GM21360 (cell line): ENCODE data around the gene TGDS.
A peak's percentile ranks its signal among the peaks of the same experiment; 100 is the strongest.

ENCODE experiments used
- ATAC-seq: cut with Tn5 transposase; IDR thresholded peaks from one replicate; pipeline ENCODE4 v1.9.1; 2021; ENCODE audit warnings: mild to moderate bottlenecking, moderate library complexity; ENCODE audit not compliant: unreplicated experiment

Gene TGDS

GRCh38 chr13:94601446-94602431 is 5.8 kb upstream of the TGDS start, which contains the start of gene GPR180:
GPR180 (plus strand) TSS chr13:94601857; CDS start chr13:94601928, 71 bp downstream.
- peak; percentile 99 for ATAC-seq

- ATAC-seq = no peak
Observed at GRCh38 chr13:94599877-94600276, 3.9 kb upstream of the TGDS start.

- no peak for ATAC-seq
Observed at GRCh38 chr13:94598281-94598680, 2.3 kb upstream of the TGDS start.

GRCh38 chr13:94596575-94596971 is 621 bp upstream of the TGDS start:
- ATAC-seq = no peak

- ATAC-seq = peak; percentile 44
Observed at GRCh38 chr13:94595001-94595949, 677 bp downstream of the TGDS start.

- ATAC-seq = no peak
Observed at GRCh38 chr13:94590744-94591143, 5.2 kb downstream of the TGDS start.

GRCh38 chr13:94588541-94588940 is 7.4 kb downstream of the TGDS start:
- no peak for ATAC-seq

GRCh38 chr13:94586371-94586770 is 9.6 kb downstream of the TGDS start:
- no peak for ATAC-seq

GRCh38 chr13:94585543-94586101 is 10.3 kb downstream of the TGDS start:
- no peak for ATAC-seq

GRCh38 chr13:94583926-94584325 is 12.0 kb downstream of the TGDS start:
- ATAC-seq = no peak

GRCh38 chr13:94579063-94579462 is 16.9 kb downstream of the TGDS start:
- no peak for ATAC-seq

GRCh38 chr13:94569615-94570014 is 26.3 kb downstream of the TGDS start:
- ATAC-seq = no peak

GRCh38 chr13:94568443-94568842 is 27.5 kb downstream of the TGDS start:
- ATAC-seq = no peak

GRCh38 chr13:94567581-94567980 is 28.4 kb downstream of the TGDS start:
- ATAC-seq = no peak

GRCh38 chr13:94561126-94561525 is 34.8 kb downstream of the TGDS start:
- ATAC-seq = no peak

GRCh38 chr13:94560116-94560515 is 35.8 kb downstream of the TGDS start:
- no peak for ATAC-seq

GRCh38 chr13:94559222-94559795 is 36.6 kb downstream of the TGDS start:
- ATAC-seq = no peak

- ATAC-seq = no peak
Observed at GRCh38 chr13:94558716-94559115, 37.2 kb downstream of the TGDS start.

GRCh38 chr13:94557684-94558235 is 38.2 kb downstream of the TGDS start:
- ATAC-seq = no peak

- no peak for ATAC-seq
Observed at GRCh38 chr13:94556621-94557020, 39.3 kb downstream of the TGDS start.
